Left forelimb (tissue), 1 donor: ENCODE measurements around the gene FZD7.

ENCODE experiments used
- DNase-seq: peaks from one replicate; pipeline ENCODE4 v3.0.0-alpha.2; 2018; ENCODE audit warnings: low spot score

FZD7 gene

GRCh38 chr2:202014318-202014717, 19.3 kb upstream of the FZD7 start:
- DNase-seq, result no peak

GRCh38 chr2:202014759-202015211, 18.9 kb upstream of the FZD7 start:
- no peak for DNase-seq

GRCh38 chr2:202015471-202015870, 18.2 kb upstream of the FZD7 start:
- no peak for DNase-seq

GRCh38 chr2:202016579-202017227, 17.0 kb upstream of the FZD7 start:
- no peak for DNase-seq

- no peak for DNase-seq
These were observed 15.7 kb upstream of the FZD7 start for GRCh38 chr2:202017940-202018339.

- DNase-seq, result no peak
These were observed 14.7 kb upstream of the FZD7 start for GRCh38 chr2:202018950-202019349.

- no peak for DNase-seq
These were observed 13.8 kb upstream of the FZD7 start for GRCh38 chr2:202019689-202020450.

GRCh38 chr2:202022755-202023154, 10.9 kb upstream of the FZD7 start:
- DNase-seq, result no peak

- no peak for DNase-seq
These were observed 10.3 kb upstream of the FZD7 start for GRCh38 chr2:202023198-202023903.

GRCh38 chr2:202023904-202024266, 9.8 kb upstream of the FZD7 start:
- no peak for DNase-seq

GRCh38 chr2:202024871-202025270, 8.8 kb upstream of the FZD7 start:
- no peak for DNase-seq

- no peak for DNase-seq
These were observed 7.8 kb upstream of the FZD7 start for GRCh38 chr2:202025816-202026215.

GRCh38 chr2:202026507-202026906, 7.1 kb upstream of the FZD7 start:
- no peak for DNase-seq

- DNase-seq, result no peak
These were observed 3.0 kb upstream of the FZD7 start for GRCh38 chr2:202030691-202031090.

GRCh38 chr2:202031246-202031951, 2.3 kb upstream of the FZD7 start:
- DNase-seq, result no peak

GRCh38 chr2:202032846-202033316, 774 bp upstream of the FZD7 start:
- peak; percentile 89 for DNase-seq

- peak; percentile 72 for DNase-seq
These were observed 814 bp downstream of the FZD7 start for GRCh38 chr2:202034249-202035088.

- peak; percentile 74 for DNase-seq
These were observed 1.7 kb downstream of the FZD7 start for GRCh38 chr2:202035089-202035940.

GRCh38 chr2:202035941-202036372, 2.3 kb downstream of the FZD7 start:
- DNase-seq, result no peak

GRCh38 chr2:202036601-202037037, 3.0 kb downstream of the FZD7 start:
- peak; percentile 68 for DNase-seq
